ENCODE data around the gene SELENOT. TPM values are rescaled to one million over a fixed set of nuclear protein-coding genes. Genes with fewer than 3 reads are reported as not detected.
"Not testable (repeated sequence)": the region's sequence is repeated elsewhere in the genome, so short reads cannot be mapped to it uniquely, and the experiment has no call there.

Gene SELENOT, protein sequence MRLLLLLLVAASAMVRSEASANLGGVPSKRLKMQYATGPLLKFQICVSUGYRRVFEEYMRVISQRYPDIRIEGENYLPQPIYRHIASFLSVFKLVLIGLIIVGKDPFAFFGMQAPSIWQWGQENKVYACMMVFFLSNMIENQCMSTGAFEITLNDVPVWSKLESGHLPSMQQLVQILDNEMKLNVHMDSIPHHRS
- total RNA-seq, result 100 to 1,000 TPM in 1 of 2 donors, 10 to 100 TPM in 1; 86.2 to 106 TPM
- long read RNA-seq, transcript SELENOT-202 (6 exons, 3,469 nt), result major isoform, 145 of 153 reads
- long read RNA-seq, partial matches to known transcripts, result 2 of 153 reads
- long read RNA-seq, other reads (novel, unspliced or antisense), result 3 of 153 reads

GRCh38 chr3:150603153-150603979 lies at the start of gene SELENOT:
TSS of gene SELENOT (plus strand) at chr3:150603321. CDS start at chr3:150603363, 42 bp downstream.
- ATAC-seq (peak; percentile 95 to 96), DNase-seq (peak; percentile 96)
- intact Hi-C loops (cut with DNase I), result loop anchor here in 1 of 2 donors (2.0 to 10.0 kb wide), 2 partner anchors 57 to 199 kb away; partner anchors contain the start of genes EIF2A, SERP1 and TSC22D2

- DNase-seq (no peak), ATAC-seq (no peak)
- intact Hi-C loops (cut with DNase I), result no loop called here
Observed at GRCh38 chr3:150555859-150556436, 47.2 kb upstream of the SELENOT start.

DNA sequence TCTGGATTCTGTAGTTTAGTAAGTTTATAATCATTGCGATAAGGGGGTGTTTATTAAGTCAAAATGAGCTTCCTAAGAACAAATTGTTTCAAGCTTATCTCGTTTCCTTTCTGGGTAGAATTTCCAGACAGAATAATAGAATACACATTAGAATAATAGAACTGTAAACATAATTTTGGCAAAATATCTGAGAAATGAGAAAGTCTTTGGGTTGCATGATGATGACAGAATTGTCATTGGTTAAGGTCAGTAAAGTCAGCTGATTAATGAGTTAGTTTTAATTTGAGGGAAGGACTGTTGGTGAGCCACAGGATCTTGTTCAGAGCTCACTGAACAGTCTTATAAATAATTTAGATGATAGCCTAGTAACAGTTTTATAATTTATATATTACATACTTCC lies 46.3 kb upstream of the SELENOT start:
- intact Hi-C loops (cut with DNase I), result no loop called here
- no peak for DNase-seq
- ATAC-seq, result no peak

DNA sequence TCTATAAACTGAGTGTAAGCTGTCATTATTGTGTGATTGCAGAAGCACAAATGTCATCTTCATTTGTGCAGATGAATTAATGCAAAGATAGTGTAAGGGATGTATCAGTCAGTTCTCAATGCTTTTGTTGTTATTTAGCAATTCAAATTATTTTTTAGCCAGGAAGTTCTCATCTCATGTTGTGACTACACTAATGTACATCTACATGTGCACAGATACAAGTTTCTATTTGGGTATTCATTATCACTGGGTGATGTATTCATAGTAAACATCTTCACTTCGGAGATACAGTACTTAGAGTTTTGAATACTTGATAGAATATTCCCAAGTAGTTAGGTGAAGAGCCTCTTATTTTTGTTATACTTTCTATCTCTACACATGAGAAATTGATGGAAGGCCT lies 45.4 kb upstream of the SELENOT start:
- intact Hi-C loops (cut with DNase I), result no loop called here
- ATAC-seq (no peak), DNase-seq (no peak)

- no peak for DNase-seq
- intact Hi-C loops (cut with DNase I), result no loop called here
- no peak for ATAC-seq
Observed at GRCh38 chr3:150564243-150564642, 38.9 kb upstream of the SELENOT start.

DNA sequence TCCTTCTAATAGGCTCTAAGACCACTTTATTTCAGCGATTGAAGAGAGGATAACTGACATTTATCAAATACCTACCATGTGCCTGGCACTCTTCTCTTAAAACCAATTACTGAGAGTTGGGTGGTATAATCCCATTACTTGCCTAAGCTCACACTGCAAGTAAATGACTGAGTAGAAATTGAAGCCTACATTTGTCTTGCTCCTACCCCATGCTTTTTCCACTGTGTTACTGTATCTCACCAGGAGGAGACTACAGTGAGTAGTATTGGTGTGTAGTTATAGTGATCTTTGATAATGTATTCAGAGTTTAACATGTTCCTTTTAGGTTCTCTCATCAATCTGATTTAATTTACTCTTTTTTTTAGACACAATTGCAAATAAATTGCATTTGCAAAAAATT lies 35.8 kb upstream of the SELENOT start:
- DNase-seq, result no peak
- intact Hi-C loops (cut with DNase I), result no loop called here
- ATAC-seq, result no peak

DNA sequence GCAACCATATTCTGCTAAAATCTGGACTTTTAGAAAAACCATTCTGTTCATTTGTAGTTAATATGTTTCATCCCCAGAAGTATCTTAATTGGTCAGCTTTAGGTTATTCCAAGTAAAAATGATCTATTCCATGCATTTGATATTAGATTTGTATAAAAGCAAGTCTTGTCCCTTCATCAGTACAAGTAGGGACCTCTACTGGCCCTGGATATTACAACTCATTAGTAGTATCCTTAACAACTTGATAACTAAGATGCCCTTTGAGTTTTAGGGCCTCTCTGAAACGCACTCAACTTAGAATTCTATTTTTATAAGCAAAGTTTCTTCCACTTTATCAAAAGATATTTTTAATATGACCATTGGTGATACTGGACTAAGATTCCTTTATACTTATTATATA lies 25.3 kb upstream of the SELENOT start:
- no peak for ATAC-seq
- intact Hi-C loops (cut with DNase I), result no loop called here

DNA sequence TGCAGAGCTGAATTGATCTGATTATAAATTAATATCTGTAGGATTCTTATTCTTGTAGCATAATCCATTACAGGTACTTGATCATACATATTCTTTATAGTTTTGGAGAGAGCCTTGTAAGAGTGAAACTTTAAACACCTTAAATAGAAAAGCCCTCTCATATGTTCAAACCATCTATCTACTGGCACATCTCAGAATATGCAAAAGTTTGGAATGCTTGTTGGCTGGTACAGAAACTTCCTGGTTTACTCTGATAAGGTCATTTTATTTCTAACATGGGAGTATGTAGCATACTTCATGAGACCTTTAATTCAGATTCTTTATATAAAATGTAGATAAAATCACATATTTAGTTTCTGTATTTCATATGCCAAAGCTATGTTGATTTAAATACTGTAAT lies 21.9 kb upstream of the SELENOT start:
- DNase-seq (no peak), ATAC-seq (no peak)
- intact Hi-C loops (cut with DNase I), result no loop called here

More for the DNA sequence above, 25.3 kb upstream of the SELENOT start:
- no peak for DNase-seq

GRCh38 chr3:150582620-150583019 lies 20.5 kb upstream of the SELENOT start:
- ATAC-seq (no peak), DNase-seq (no peak)
- intact Hi-C loops (cut with DNase I), result no loop called here

- no peak for DNase-seq
- ATAC-seq, result no peak
- intact Hi-C loops (cut with DNase I), result no loop called here
Observed at GRCh38 chr3:150583028-150583427, 20.1 kb upstream of the SELENOT start.

DNA sequence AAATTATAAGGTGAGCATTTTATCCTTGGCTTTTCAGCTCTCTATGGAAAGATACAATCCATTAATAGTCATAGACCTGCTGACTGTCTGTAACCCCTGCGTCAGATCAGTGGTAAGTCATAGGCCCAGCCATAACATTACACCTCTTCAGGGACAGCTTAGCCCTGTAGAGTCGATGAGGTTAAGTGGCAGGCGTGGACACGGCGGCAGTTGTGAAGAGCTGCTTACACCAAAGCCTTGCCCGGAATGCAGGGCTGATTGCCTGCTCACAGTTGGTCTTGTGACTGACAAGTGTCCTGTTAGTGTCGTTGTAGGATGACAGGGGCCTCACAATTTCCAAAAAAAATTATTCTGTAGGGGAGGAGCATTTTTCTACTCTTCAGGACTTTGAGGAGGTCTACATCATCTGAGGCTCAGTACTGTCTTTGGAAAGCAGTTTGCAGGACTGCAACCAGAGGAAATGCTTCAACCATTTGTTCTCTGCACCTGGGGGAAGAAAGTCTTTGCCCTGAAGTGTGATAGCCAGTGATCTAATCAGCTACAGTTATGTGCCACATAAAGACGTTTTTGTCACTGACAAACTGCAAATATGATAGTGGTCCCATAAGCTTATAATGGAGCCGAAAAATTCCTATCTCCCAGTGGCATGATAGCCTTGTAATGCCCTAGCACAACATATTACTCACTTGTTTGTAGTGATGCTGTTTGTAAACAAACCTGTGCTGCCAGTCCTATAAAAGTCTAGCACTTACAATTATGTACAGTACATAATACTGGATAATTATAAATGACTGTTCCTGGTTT lies 14.9 kb upstream of the SELENOT start:
- intact Hi-C loops (cut with DNase I), result no loop called here
- DNase-seq, result peak; percentile 59
- peak; percentile 96 for ATAC-seq

DNA sequence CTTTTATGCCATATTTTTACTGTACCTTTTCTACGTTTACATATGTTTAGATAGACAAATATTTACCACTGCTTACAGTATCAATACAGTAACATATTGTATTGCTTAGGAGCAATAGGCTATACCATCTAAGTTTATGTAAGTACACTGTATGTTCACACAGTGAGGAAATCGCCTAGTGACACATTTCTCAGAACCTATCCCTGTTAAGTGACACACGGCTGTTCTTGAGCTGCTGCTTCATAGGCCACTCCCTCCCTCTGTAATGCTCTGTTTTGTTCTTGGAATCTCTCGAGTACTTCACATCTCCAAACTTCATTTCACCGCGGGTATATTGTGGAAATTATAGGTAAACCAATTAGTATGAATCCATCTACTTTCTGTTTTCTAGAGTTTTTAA lies 13.4 kb upstream of the SELENOT start:
- intact Hi-C loops (cut with DNase I), result no loop called here
- ATAC-seq (no peak), DNase-seq (no peak)

DNA sequence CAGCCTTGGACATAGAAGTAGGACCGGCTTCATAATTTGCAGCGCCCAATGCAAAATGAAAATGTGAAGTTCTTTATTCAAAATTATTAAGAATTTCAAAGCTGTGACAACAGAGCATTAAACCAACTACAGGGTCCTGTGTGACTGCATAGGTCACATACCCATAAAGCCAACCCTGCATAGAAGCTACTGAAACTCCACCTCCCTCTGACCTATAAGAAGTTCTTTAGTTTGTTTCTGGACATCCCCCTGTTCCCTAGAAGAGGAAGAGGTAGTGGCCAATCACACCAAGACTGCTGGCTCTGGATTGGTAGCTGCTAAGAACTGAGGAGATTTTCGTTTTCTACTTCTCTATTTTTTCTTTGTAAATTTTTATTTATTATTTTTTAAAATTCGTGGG lies 9.0 kb upstream of the SELENOT start:
- DNase-seq (no peak), ATAC-seq (no peak)
- intact Hi-C loops (cut with DNase I), result no loop called here

DNA sequence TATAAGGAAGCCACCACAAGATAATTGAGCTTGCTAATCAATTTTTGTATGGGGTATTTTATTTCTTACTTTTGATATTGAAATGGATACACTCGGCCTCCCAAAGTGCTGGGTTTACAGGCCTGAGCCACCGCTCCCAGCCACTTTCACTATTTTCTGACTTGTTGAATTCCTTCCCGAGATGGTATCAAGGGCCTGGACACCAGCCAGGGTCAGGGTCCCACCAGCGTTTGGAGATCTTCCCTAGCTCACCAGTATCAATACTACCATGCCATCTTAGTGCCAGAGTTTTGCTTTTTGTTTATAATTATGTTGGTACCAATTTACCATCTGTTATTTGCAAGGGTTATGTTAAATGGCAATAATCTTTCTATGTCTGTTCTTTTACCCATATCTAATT lies 5.5 kb upstream of the SELENOT start:
- no peak for ATAC-seq
- DNase-seq, result no peak
- intact Hi-C loops (cut with DNase I), result no loop called here

DNA sequence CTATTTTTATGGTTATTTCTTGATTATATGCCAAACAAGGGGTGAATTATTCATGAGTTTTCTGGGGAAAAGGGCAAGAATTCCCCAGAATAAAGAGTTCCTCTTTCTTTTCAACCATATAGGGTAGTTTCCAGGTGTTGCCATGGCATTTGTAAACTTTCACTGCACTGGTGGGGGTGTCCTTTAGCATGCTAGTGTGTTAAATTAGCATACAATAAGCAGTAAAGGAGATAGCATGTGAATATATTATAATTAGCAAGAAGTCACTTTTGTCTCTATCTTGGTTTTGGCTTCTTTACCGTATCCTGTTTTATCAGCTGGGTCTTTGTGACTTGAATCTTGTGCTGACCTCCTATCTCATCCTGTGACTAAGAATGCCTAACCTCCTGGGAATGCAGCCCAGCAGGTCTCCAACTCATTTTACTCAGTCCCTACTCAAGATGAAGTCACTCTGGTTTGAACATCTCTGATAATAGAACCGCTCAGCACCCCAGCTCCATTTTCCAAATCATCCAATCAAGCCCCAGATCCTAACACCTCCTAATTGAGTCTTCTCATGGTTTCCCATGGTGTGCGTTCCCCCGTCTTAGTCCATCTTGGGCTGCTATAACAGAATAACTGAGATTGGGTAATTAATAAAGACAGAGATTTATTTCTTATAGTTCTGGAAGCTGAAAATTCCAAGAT lies 3.4 kb upstream of the SELENOT start:
- intact Hi-C loops (cut with DNase I), result loop anchor here in 1 of 2 donors (10.0 kb wide), 1 partner anchor 195 kb away; the partner anchor contains the start of gene TSC22D2
- DNase-seq (no peak), ATAC-seq (no peak)

DNA sequence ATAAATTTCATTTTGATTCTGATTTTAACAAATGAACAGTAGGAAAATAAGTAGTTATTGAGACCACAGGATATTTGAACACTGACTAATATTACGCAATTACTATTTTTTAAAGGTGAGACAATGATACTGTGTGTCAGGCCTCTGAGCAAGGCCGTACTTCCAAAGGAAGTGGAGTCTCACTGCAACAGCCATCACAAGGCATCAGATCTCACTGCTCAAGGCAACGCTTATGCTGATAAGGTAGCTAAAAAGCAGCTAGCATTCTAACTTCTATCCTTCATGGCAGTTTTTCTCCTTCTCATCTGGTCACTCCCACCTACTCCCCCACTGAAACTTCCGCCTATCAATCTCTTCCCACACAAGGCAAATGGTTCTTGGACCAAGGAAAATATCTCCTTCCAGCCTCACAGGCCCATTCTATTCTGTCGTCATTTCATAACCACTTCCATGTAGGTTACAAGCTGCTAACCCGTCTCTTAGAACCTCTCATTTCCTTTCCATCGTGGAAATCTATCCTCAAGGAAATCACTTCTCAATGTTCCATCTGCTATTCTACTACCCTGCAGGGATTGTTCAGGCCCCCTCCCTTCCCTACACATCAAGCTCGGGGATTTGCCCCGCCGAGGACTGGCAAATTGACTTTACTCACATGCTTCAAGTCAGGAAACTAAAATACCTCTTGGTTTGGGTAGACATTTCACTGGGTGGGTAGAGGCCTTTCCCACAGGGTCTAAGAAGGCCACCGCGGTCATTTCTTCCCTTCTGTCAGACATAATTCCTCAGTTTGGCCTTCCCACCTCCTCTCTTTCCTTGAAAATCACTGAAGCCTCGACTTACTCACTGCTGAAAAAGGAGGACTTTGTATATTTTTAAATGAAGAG lies 2.2 kb upstream of the SELENOT start:
- intact Hi-C loops (cut with DNase I), result loop anchor here in 1 of 2 donors (10.0 kb wide), 1 partner anchor 196 kb away; the partner anchor contains the start of gene TSC22D2
- not testable (repeated sequence) for ATAC-seq, DNase-seq

- ATAC-seq (peak in 1 of 2 donors; percentile 1), DNase-seq (no peak)
- intact Hi-C loops (cut with DNase I), result loop anchor here in 1 of 2 donors (2.0 to 10.0 kb wide), 2 partner anchors 56 to 198 kb away; partner anchors contain the start of genes EIF2A, SERP1 and TSC22D2
Observed at GRCh38 chr3:150602426-150603152, 532 bp upstream of the SELENOT start.
